Keratinocyte (primary cell): Measurements from ENCODE around the gene XRCC1. TPM values are rescaled to one million over a fixed set of nuclear protein-coding genes. Genes with fewer than 3 reads are reported as not detected.

ENCODE experiments used
- DNase-seq: peaks from one replicate; pipeline ENCODE4 v3.0.0-alpha.2; 2011; ENCODE audit warnings: low read depth, missing footprints, low spot score
- FAIRE-seq: peaks from 2 replicates; lab custom pipeline; 2011; peaks lifted over from hg19 to GRCh38; lab: Jason Lieb, UNC
- H2AFZ ChIP-seq: 2 replicates; pipeline ENCODE4 v1.6.0; 2012; ENCODE audit warnings: low read length, control low read depth, inconsistent platforms; ENCODE audit not compliant: control insufficient read depth
- H3K27ac ChIP-seq: 2 replicates; pipeline ENCODE4 v1.5.1; 2011; ENCODE audit warnings: low read length; ENCODE audit not compliant: control insufficient read depth, insufficient read depth
- H3K27me3 ChIP-seq: 3 replicates; pipeline ENCODE4 v1.6.0; 2011; ENCODE audit warnings: low read length; ENCODE audit not compliant: control insufficient read depth, insufficient read depth; ENCODE audit errors: extremely low read depth
- H3K36me3 ChIP-seq, 2 experiments: 2 replicates in 1 of 2; 3 replicates in 1 of 2; pipeline ENCODE4 v1.5.1; 2011; ENCODE audit warnings: low read length in 2 of 2, mild to moderate bottlenecking in 1 of 2; ENCODE audit not compliant: control insufficient read depth in 2 of 2, insufficient read depth in 2 of 2; ENCODE audit errors: extremely low read depth in 1 of 2
- H3K4me1 ChIP-seq: 3 replicates; pipeline ENCODE4 v1.5.1; 2011; ENCODE audit warnings: low read length; ENCODE audit not compliant: control insufficient read depth, insufficient read depth; ENCODE audit errors: extremely low read depth
- H3K4me2 ChIP-seq: 3 replicates; pipeline ENCODE4 v1.6.0; 2011; ENCODE audit warnings: low read depth, low read length; ENCODE audit not compliant: control insufficient read depth, insufficient read depth; ENCODE audit errors: extremely low read depth
- H3K4me3 ChIP-seq, 3 experiments: fragments of 200-600 bp in 1 of 3; sonication (generic) in 1 of 3; 2 replicates in 2 of 3; 3 replicates in 1 of 3; pipeline ENCODE4 v1.5.1; 2011 to 2016; ENCODE audit warnings: low read length in 3 of 3, mild to moderate bottlenecking in 3 of 3, control low read depth in 2 of 3, inconsistent platforms in 1 of 3, low read depth in 1 of 3, mixed read lengths in 1 of 3, mixed run types in 1 of 3, moderate library complexity in 1 of 3; ENCODE audit not compliant: control insufficient read depth in 2 of 3, insufficient read depth in 2 of 3; ENCODE audit errors: extremely low read depth in 1 of 3
- H3K79me2 ChIP-seq: 2 replicates; pipeline ENCODE4 v1.6.0; 2012; ENCODE audit warnings: low read length; ENCODE audit not compliant: control insufficient read depth, insufficient read depth
- H3K9ac ChIP-seq: 3 replicates; pipeline ENCODE4 v1.6.0; 2011; ENCODE audit warnings: low read length; ENCODE audit not compliant: control insufficient read depth, insufficient read depth; ENCODE audit errors: extremely low read depth
- H3K9me1 ChIP-seq: 3 replicates; pipeline ENCODE4 v1.6.0; 2011; ENCODE audit warnings: low read length; ENCODE audit not compliant: control insufficient read depth, insufficient read depth; ENCODE audit errors: extremely low read depth
- H3K9me3 ChIP-seq: 2 replicates; pipeline ENCODE4 v1.5.1; 2012; ENCODE audit warnings: low read depth, low read length; ENCODE audit not compliant: control insufficient read depth
- H4K20me1 ChIP-seq: 3 replicates; pipeline ENCODE4 v1.6.0; 2011; ENCODE audit warnings: low read length; ENCODE audit not compliant: control insufficient read depth, insufficient read depth; ENCODE audit errors: extremely low read depth
- EZH2 ChIP-seq: IDR thresholded peaks from one replicate; pipeline ENCODE4 v1.6.1; 2012; ENCODE audit warnings: inconsistent platforms, mild to moderate bottlenecking, low read length, moderate library complexity
- dilution Hi-C: fragments of 300-500 bp; cut with MboI; formaldehyde crosslinking; loops from one replicate; pipeline ENCODE4 v1.7.0; 2020; ENCODE audit warnings: low sequenced_read_pairs; ENCODE audit not compliant: extremely low pct_ligation_motif_present
- polyA plus RNA-seq, 5 experiments: library from polyadenylated mRNA; depleted of rRNA in 3 of 5; stranded (reverse) in 3 of 5; stranded (forward) in 1 of 5; unstranded in 1 of 5; fragments of >200 nt; gene quantifications; 1 replicate in 1 of 5; 2 replicates in 3 of 5; 3 replicates in 1 of 5; pipeline versions ENCODE4 v1.2.1 to v1.2.3, GENCODE V29; 2011 to 2012; ENCODE audit warnings: missing spikeins in 2 of 5, low read depth in 1 of 5, low replicate concordance in 1 of 5
- TF ChIP-seq, protein P1 (sequence below), 3 experiments: IDR thresholded peaks in 1 of 3; conservative IDR thresholded peaks in 1 of 3; optimal IDR thresholded peaks in 1 of 3; 2 replicates in 2 of 3; 3 replicates in 1 of 3; pipeline versions ENCODE3 to v1.5.1; 2011; ENCODE audit warnings: low read length in 3 of 3, mild to moderate bottlenecking in 3 of 3, moderate library complexity in 2 of 3, control low read depth in 1 of 3, inconsistent platforms in 1 of 3; ENCODE audit not compliant: insufficient read depth in 2 of 3; ENCODE audit errors: extremely low read depth in 1 of 3

The XRCC1 gene
- polyA plus RNA-seq, 1 donor (not counting 4 experiments of a cell fraction or from before 2014, with no cell fraction given): 16.3 TPM

DNA sequence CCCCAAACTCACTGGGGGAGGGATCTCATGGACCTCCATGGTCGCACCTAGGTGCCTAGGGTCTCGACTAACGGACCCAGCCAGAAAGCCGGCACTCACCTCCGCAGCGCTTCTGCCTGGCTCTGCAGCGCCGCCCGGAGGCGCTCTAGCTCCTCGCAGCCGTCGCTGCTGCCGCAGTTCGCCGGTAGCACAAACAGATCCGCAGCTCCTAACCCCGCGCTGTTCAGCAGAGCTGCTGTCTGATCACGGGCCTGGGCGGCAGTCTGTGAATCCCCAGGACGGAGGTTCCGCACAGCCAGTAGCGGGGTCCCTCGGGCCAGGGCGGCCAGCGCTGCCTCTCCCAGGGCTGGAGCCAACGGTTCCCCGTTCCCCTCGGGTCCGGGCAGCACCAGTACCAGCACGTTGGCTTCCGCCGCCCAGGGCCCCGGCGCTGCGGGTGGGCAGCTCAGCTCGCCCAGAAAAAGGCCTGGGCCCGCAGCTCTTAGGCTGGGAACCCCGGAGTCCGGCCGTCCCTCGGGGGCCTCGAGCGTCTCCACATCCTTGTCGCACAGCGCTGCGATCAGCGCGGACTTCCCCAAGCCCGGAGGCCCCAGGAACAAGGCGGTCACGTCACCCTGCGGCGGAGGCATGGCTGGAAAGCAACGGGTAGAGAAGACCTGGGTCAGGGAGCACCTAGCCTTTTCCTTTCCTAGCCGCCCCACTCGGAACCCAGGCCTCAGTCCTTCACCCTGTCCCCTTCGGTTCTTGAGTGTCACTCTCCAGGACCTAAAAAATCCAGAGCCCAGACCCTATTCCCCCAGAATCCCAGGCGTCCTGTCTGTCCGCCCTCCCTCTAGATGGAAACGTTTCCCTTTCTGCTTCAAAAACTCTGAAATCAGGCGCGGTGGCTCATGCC, 19.6 kb upstream of the XRCC1 start:
- Histone ChIP-seq H3K4me3 (peak overlapping the region; percentile 70 to 96 (median 96)), H3K79me2 (peaks cover 66% of the 10 kb centered on the region), H3K27me3 (no peaks in the 10 kb centered on the region), H3K4me1 (peaks cover 24% of the 10 kb centered on the region), H3K9me3 (no peaks in the 10 kb centered on the region), H3K9me1 (no peaks in the 10 kb centered on the region), H3K4me2 (peak overlapping the region; percentile 85), H2AFZ (peak overlapping the region; percentile 49), H3K9ac (peak overlapping the region; percentile 99), H3K27ac (peak overlapping the region; percentile 99), H4K20me1 (peaks cover 5% of the 10 kb centered on the region), H3K36me3 (peaks cover 17 to 46% of the 10 kb centered on the region in 2 experiments)
- dilution Hi-C loops: no loop called here
- DNase-seq: no peak
- no peak for FAIRE-seq
- TF ChIP-seq EZH2: no peak
- TF ChIP-seq, protein P1, sequence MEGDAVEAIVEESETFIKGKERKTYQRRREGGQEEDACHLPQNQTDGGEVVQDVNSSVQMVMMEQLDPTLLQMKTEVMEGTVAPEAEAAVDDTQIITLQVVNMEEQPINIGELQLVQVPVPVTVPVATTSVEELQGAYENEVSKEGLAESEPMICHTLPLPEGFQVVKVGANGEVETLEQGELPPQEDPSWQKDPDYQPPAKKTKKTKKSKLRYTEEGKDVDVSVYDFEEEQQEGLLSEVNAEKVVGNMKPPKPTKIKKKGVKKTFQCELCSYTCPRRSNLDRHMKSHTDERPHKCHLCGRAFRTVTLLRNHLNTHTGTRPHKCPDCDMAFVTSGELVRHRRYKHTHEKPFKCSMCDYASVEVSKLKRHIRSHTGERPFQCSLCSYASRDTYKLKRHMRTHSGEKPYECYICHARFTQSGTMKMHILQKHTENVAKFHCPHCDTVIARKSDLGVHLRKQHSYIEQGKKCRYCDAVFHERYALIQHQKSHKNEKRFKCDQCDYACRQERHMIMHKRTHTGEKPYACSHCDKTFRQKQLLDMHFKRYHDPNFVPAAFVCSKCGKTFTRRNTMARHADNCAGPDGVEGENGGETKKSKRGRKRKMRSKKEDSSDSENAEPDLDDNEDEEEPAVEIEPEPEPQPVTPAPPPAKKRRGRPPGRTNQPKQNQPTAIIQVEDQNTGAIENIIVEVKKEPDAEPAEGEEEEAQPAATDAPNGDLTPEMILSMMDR (optimal IDR thresholded peaks at IDR 0.05 in 1 of 3, IDR thresholded peaks at IDR 0.05 in 1 of 3, conservative IDR thresholded peaks at IDR 0.05 in 1 of 3; ENCODE audit: extremely low read depth in 1 of 3, insufficient read depth in 2 of 3, low read length in 3 of 3): peak; percentile 81 to 98 (median 88)

DNA sequence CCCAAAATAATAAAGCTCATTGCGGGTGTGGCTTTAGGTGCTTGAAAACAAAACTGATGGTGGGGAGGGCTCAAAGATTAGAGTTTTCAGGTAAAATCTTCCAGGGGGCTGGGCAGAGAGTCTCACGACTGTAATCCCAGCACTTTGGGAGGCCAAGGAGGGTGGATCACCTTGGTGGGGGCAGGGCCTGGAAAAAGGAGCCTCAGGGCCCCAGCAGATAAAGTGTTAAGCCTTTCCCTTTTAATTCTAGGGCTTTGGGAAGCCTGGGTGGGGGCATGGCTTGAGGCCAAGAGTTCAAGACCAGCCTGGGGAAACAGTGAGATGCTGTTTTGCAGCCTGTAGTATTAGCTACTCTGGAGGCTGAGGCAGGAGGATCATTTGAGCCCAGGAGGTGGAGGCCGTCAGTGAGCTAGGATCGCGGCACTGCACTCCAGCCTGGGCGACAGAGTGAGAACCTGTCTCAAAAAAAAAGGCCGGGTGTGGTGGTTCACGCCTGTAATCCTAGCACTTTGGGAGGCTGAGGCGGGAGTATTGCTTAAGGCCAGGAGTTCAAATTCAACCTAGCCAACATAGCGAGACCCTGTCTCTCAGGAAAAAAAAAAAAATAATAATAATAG, 18.9 kb upstream of the XRCC1 start:
- DNase-seq (no peak), FAIRE-seq (no peak)
- H3K79me2 ChIP-seq: peaks cover 66% of the 10 kb centered on the region
- H3K27me3 ChIP-seq: no peaks in the 10 kb centered on the region
- H3K4me2 ChIP-seq: peak overlapping the region; percentile 85
- H3K4me1 ChIP-seq: peaks cover 24% of the 10 kb centered on the region
- no peak overlapping the region for H3K27ac ChIP-seq
- H3K9me1 ChIP-seq: no peaks in the 10 kb centered on the region
- TF ChIP-seq, protein P1 (optimal IDR thresholded peaks at IDR 0.05 in 1 of 3, IDR thresholded peaks at IDR 0.05 in 1 of 3, conservative IDR thresholded peaks at IDR 0.05 in 1 of 3; ENCODE audit: extremely low read depth in 1 of 3, insufficient read depth in 2 of 3, low read length in 3 of 3): no peak
- TF ChIP-seq EZH2: no peak
- H4K20me1 ChIP-seq: peaks cover 5% of the 10 kb centered on the region
- H2AFZ ChIP-seq: no peak overlapping the region
- peaks cover 13 to 40% of the 10 kb centered on the region in 2 experiments for H3K36me3 ChIP-seq
- dilution Hi-C loops: no loop called here
- H3K9me3 ChIP-seq: no peaks in the 10 kb centered on the region
- H3K9ac ChIP-seq: peak overlapping the region; percentile 99
- H3K4me3 ChIP-seq: peak overlapping the region; percentile 70 to 96 (median 96)
